ENCODE data around the gene PFN3. TPM values are rescaled to one million over a fixed set of nuclear protein-coding genes. Genes with fewer than 3 reads are reported as not detected.
A peak's percentile ranks its signal among the peaks of the same experiment; 100 is the strongest.

PFN3 gene
- total RNA-seq, 1 experiment from 2014 or later: 0.48 TPM

DNA sequence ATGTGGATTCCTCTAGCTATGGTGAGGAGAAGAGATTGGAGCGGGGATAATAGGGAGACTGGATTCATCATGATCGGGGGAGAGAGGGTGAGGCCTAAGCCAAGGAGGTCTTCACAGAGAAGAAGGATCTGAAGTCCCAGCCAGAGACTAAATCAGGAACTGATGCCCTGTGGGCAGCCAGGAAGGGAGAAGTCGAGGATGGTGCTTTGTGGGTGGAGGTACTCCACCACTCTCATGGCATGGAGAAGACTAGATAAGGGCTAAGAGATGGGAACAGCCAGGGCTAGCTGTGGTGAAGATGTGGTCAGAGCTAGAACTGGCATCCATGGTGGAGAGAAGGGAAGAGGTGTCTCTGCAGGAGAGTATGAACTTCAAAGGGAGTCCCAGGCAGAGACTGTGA, 45.8 kb downstream of the PFN3 start (continued):
- no peak for TF ChIP-seq SOX15 (CRISPR knock-in tag; IDR thresholded peaks at IDR 0.05)
- TF ChIP-seq MYBL2 (CRISPR knock-in tag; IDR thresholded peaks at IDR 0.05): no peak
- TF ChIP-seq IRF2 (CRISPR knock-in tag; IDR thresholded peaks at IDR 0.05; ENCODE audit: borderline replicate concordance, low read depth): no peak
- TF ChIP-seq ETV6 (CRISPR knock-in tag; IDR thresholded peaks at IDR 0.05): no peak
- TF ChIP-seq TCF7 (CRISPR knock-in tag; IDR thresholded peaks at IDR 0.05; ENCODE audit: low read depth): no peak

DNA sequence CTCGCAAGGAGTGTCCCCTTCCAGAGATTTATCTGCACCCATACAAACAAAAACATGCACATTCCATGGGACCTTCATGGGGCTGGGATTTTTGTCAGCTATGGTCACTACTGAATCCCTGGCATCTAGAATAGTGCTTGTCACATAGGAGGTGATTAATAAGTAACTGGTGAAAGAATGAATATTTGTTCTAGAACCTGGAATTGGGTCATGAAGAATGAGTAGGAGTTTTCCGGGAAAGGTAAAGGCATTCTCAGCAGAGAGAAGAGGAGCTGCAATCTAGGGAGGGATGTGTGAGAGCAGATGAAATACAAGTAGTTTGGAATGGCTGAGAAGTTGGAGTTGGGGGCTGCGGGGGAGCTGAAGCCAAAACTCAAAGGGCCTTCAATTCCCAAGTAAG, 46.2 kb downstream of the PFN3 start:
- TF ChIP-seq, protein P1, sequence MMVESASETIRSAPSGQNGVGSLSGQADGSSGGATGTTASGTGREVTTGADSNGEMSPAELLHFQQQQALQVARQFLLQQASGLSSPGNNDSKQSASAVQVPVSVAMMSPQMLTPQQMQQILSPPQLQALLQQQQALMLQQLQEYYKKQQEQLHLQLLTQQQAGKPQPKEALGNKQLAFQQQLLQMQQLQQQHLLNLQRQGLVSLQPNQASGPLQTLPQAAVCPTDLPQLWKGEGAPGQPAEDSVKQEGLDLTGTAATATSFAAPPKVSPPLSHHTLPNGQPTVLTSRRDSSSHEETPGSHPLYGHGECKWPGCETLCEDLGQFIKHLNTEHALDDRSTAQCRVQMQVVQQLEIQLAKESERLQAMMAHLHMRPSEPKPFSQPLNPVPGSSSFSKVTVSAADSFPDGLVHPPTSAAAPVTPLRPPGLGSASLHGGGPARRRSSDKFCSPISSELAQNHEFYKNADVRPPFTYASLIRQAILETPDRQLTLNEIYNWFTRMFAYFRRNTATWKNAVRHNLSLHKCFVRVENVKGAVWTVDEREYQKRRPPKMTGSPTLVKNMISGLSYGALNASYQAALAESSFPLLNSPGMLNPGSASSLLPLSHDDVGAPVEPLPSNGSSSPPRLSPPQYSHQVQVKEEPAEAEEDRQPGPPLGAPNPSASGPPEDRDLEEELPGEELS (CRISPR knock-in tag; IDR thresholded peaks at IDR 0.05): no peak
- TF ChIP-seq, protein P2, sequence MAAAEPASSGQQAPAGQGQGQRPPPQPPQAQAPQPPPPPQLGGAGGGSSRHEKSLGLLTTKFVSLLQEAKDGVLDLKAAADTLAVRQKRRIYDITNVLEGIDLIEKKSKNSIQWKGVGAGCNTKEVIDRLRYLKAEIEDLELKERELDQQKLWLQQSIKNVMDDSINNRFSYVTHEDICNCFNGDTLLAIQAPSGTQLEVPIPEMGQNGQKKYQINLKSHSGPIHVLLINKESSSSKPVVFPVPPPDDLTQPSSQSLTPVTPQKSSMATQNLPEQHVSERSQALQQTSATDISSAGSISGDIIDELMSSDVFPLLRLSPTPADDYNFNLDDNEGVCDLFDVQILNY (CRISPR knock-in tag; IDR thresholded peaks at IDR 0.05): no peak
- TF ChIP-seq GABPB1 (CRISPR knock-in tag; IDR thresholded peaks at IDR 0.05) (0 out of 2 replicates have a peak, but pooled peaks have one; percentile 11), GTF2I (CRISPR knock-in tag; conservative IDR thresholded peaks at IDR 0.05) (no peak), ZNF423 (CRISPR knock-in tag; IDR thresholded peaks at IDR 0.05) (no peak)
- DNase-seq (ENCODE audit: low spot score) (no peak), ATAC-seq (no peak)
- Mint-ChIP-seq H3K4me1 (peaks cover 21% of the 10 kb centered on the region), H3K36me3 (peaks cover 6% of the 10 kb centered on the region), H3K27ac (no peak overlapping the region), H3K27me3 (ENCODE audit: low read depth) (peaks cover 28% of the 10 kb centered on the region), H3K4me3 (no peak overlapping the region), H3K9me3 (peaks cover 14% of the 10 kb centered on the region)
- POLR2A ChIA-PET: no interaction called here
- CTCF ChIA-PET: interaction anchor here (0.8 to 4.7 kb wide), 3 partner anchors 36 to 44 kb away, joined by 3 to 25 read pairs (median 3); no protein-coding TSS in a partner anchor

DNA sequence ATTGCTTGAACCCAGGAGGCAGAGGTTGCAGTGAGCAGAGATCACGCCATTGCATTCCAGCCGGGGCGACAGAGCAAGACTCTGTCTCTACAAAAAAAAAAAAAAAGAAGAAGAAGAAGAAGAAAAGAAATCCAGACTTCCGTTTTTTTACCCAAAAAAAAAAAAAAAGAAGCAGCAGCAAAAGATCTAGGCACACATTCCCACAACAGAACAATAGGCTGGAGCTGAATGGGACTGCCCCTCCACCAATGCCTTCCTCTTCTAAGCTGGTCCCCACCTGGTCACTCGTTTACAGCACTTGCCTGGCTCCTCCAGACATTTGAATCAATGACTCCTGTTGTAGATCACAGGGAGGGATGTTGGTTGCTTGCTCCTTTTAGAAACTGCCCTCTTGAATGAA, 47.4 kb downstream of the PFN3 start:
- Mint-ChIP-seq H3K9me3 (peaks cover 14% of the 10 kb centered on the region), H3K4me3 (peak overlapping the region; percentile 42), H3K27me3 (ENCODE audit: low read depth) (peaks cover 28% of the 10 kb centered on the region), H3K36me3 (peaks cover 10% of the 10 kb centered on the region), H3K27ac (no peak overlapping the region), H3K4me1 (peaks cover 25% of the 10 kb centered on the region)
- ATAC-seq: no peak
- CTCF ChIA-PET: interaction anchor here (0.6 to 4.7 kb wide), 9 partner anchors 14 to 104 kb away, joined by 4 to 51 read pairs (median 7); partner anchors contain the start of gene GRK6
- DNase-seq (ENCODE audit: low spot score): no peak
- POLR2A ChIA-PET: no interaction called here
- TF ChIP-seq, protein P3, sequence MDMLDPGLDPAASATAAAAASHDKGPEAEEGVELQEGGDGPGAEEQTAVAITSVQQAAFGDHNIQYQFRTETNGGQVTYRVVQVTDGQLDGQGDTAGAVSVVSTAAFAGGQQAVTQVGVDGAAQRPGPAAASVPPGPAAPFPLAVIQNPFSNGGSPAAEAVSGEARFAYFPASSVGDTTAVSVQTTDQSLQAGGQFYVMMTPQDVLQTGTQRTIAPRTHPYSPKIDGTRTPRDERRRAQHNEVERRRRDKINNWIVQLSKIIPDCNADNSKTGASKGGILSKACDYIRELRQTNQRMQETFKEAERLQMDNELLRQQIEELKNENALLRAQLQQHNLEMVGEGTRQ (CRISPR knock-in tag; IDR thresholded peaks at IDR 0.05): no peak
- TF ChIP-seq, protein P4, sequence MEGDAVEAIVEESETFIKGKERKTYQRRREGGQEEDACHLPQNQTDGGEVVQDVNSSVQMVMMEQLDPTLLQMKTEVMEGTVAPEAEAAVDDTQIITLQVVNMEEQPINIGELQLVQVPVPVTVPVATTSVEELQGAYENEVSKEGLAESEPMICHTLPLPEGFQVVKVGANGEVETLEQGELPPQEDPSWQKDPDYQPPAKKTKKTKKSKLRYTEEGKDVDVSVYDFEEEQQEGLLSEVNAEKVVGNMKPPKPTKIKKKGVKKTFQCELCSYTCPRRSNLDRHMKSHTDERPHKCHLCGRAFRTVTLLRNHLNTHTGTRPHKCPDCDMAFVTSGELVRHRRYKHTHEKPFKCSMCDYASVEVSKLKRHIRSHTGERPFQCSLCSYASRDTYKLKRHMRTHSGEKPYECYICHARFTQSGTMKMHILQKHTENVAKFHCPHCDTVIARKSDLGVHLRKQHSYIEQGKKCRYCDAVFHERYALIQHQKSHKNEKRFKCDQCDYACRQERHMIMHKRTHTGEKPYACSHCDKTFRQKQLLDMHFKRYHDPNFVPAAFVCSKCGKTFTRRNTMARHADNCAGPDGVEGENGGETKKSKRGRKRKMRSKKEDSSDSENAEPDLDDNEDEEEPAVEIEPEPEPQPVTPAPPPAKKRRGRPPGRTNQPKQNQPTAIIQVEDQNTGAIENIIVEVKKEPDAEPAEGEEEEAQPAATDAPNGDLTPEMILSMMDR (IDR thresholded peaks at IDR 0.05): no peak
- TF ChIP-seq, protein P5, sequence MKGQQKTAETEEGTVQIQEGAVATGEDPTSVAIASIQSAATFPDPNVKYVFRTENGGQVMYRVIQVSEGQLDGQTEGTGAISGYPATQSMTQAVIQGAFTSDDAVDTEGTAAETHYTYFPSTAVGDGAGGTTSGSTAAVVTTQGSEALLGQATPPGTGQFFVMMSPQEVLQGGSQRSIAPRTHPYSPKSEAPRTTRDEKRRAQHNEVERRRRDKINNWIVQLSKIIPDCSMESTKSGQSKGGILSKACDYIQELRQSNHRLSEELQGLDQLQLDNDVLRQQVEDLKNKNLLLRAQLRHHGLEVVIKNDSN (CRISPR knock-in tag; IDR thresholded peaks at IDR 0.05): no peak
- TF ChIP-seq, protein P6, sequence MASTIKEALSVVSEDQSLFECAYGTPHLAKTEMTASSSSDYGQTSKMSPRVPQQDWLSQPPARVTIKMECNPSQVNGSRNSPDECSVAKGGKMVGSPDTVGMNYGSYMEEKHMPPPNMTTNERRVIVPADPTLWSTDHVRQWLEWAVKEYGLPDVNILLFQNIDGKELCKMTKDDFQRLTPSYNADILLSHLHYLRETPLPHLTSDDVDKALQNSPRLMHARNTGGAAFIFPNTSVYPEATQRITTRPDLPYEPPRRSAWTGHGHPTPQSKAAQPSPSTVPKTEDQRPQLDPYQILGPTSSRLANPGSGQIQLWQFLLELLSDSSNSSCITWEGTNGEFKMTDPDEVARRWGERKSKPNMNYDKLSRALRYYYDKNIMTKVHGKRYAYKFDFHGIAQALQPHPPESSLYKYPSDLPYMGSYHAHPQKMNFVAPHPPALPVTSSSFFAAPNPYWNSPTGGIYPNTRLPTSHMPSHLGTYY (CRISPR knock-in tag; IDR thresholded peaks at IDR 0.05): no peak
- TF ChIP-seq, protein P7, sequence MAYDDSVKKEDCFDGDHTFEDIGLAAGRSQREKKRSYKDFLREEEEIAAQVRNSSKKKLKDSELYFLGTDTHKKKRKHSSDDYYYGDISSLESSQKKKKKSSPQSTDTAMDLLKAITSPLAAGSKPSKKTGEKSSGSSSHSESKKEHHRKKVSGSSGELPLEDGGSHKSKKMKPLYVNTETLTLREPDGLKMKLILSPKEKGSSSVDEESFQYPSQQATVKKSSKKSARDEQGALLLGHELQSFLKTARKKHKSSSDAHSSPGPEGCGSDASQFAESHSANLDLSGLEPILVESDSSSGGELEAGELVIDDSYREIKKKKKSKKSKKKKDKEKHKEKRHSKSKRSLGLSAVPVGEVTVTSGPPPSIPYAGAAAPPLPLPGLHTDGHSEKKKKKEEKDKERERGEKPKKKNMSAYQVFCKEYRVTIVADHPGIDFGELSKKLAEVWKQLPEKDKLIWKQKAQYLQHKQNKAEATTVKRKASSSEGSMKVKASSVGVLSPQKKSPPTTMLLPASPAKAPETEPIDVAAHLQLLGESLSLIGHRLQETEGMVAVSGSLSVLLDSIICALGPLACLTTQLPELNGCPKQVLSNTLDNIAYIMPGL (CRISPR knock-in tag; IDR thresholded peaks at IDR 0.05): no peak
- TF ChIP-seq OVOL2 (CRISPR knock-in tag; IDR thresholded peaks at IDR 0.05; ENCODE audit: borderline replicate concordance) (no peak), NFYB (CRISPR knock-in tag; conservative IDR thresholded peaks at IDR 0.05; ENCODE audit: low read depth) (no peak), EMX1 (CRISPR knock-in tag; IDR thresholded peaks at IDR 0.05) (no peak), ZNF263 (CRISPR knock-in tag; IDR thresholded peaks at IDR 0.05; ENCODE audit: low read depth) (no peak)
- TF ChIP-seq, protein P8, sequence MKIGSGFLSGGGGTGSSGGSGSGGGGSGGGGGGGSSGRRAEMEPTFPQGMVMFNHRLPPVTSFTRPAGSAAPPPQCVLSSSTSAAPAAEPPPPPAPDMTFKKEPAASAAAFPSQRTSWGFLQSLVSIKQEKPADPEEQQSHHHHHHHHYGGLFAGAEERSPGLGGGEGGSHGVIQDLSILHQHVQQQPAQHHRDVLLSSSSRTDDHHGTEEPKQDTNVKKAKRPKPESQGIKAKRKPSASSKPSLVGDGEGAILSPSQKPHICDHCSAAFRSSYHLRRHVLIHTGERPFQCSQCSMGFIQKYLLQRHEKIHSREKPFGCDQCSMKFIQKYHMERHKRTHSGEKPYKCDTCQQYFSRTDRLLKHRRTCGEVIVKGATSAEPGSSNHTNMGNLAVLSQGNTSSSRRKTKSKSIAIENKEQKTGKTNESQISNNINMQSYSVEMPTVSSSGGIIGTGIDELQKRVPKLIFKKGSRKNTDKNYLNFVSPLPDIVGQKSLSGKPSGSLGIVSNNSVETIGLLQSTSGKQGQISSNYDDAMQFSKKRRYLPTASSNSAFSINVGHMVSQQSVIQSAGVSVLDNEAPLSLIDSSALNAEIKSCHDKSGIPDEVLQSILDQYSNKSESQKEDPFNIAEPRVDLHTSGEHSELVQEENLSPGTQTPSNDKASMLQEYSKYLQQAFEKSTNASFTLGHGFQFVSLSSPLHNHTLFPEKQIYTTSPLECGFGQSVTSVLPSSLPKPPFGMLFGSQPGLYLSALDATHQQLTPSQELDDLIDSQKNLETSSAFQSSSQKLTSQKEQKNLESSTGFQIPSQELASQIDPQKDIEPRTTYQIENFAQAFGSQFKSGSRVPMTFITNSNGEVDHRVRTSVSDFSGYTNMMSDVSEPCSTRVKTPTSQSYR (CRISPR knock-in tag; IDR thresholded peaks at IDR 0.05): no peak
- TF ChIP-seq, protein P2 (CRISPR knock-in tag; IDR thresholded peaks at IDR 0.05): no peak
